ENCODE results near the gene PPP4R2. TPM values are rescaled to one million over a fixed set of nuclear protein-coding genes. Genes with fewer than 3 reads are reported as not detected.

The PPP4R2 gene
- total and polyA plus RNA-seq, 2 donors (not counting 3 experiments of a cell fraction or from before 2014, with no cell fraction given) = 6.5 to 74.4 TPM

- no peaks in the 10 kb centered on the region for H3K9me3 ChIP-seq (replicated peaks; ENCODE audit: control insufficient read depth, insufficient read depth, low read length)
- no peaks in the 10 kb centered on the region for H3K36me3 ChIP-seq (ENCODE audit: control insufficient read depth in 2 of 2, extremely low read depth in 1 of 2, insufficient read depth in 2 of 2, low read length in 2 of 2)
- H3K4me3 ChIP-seq (replicated peaks in 1 of 3; ENCODE audit: insufficient read depth in 1 of 3, low read depth in 1 of 3, low read length in 3 of 3) = no peak overlapping the region
- no peak for DNase-seq (ENCODE audit: low read depth, low spot score)
- intact Hi-C loops (cut with micrococcal nuclease) (no loop called here), dilution Hi-C loops (cut with MboI; ENCODE audit: extremely low pct_ligation_motif_present, low sequenced_read_pairs) (no loop called here)
- H3K4me1 ChIP-seq (ENCODE audit: control insufficient read depth, extremely low read depth, insufficient read depth, low read length) = peaks cover 4% of the 10 kb centered on the region
- H3K27me3 ChIP-seq (ENCODE audit: control insufficient read depth in 2 of 2, insufficient read depth in 2 of 2, low read length in 2 of 2) = no peaks in the 10 kb centered on the region
- ChIA-PET CTCF (interaction anchor here (1.1 to 8.8 kb wide), 2 partner anchors 13 to 65 kb away, joined by 4 to 69 read pairs; no protein-coding TSS in a partner anchor), POLR2A (no interaction called here)
- no peaks in the 10 kb centered on the region for H4K20me1 ChIP-seq (replicated peaks; ENCODE audit: control insufficient read depth, extremely low read depth, insufficient read depth, low read length)
- no peak overlapping the region for H3K27ac ChIP-seq (ENCODE audit: insufficient read depth, low read depth, low read length)
- no peaks in the 10 kb centered on the region for H3K9me1 ChIP-seq (replicated peaks; ENCODE audit: control insufficient read depth, extremely low read depth, insufficient read depth, low read length)
- H2AFZ ChIP-seq (ENCODE audit: low read depth, low read length) = no peak overlapping the region
- BruUV-seq (replicated peaks) = no TSS peak
- H3K4me2 ChIP-seq (ENCODE audit: insufficient read depth, low read length) = no peak overlapping the region
- FAIRE-seq = no peak
- no peak overlapping the region for H3K9ac ChIP-seq (replicated peaks; ENCODE audit: extremely low read depth, insufficient read depth, low read length)
- H3K79me2 ChIP-seq (ENCODE audit: control insufficient read depth, insufficient read depth, low read length) = no peaks in the 10 kb centered on the region
- no peak for TF ChIP-seq MAX (IDR thresholded peaks at IDR 0.05; ENCODE audit: insufficient read depth, insufficient read length)
- TF ChIP-seq EZH2 (IDR thresholded peaks at IDR 0.05; ENCODE audit: borderline replicate concordance, low read depth, low read length, severe bottlenecking) = no peak
- TF ChIP-seq GATA2 (IDR thresholded peaks at IDR 0.05; ENCODE audit: insufficient read depth, insufficient read length, low read depth, low read length) = no peak
- no peak for TF ChIP-seq MYC (IDR thresholded peaks at IDR 0.05; ENCODE audit: low read depth, low read length)
- TF ChIP-seq JUN (IDR thresholded peaks at IDR 0.05; ENCODE audit: borderline replicate concordance, insufficient read depth, insufficient read length, low read depth) = no peak
- TF ChIP-seq FOS (IDR thresholded peaks at IDR 0.05; ENCODE audit: borderline replicate concordance, insufficient read depth, low read length) = no peak
Measured at GRCh38 chr3:72991522-72991921, 5.1 kb upstream of the PPP4R2 start.

DNA sequence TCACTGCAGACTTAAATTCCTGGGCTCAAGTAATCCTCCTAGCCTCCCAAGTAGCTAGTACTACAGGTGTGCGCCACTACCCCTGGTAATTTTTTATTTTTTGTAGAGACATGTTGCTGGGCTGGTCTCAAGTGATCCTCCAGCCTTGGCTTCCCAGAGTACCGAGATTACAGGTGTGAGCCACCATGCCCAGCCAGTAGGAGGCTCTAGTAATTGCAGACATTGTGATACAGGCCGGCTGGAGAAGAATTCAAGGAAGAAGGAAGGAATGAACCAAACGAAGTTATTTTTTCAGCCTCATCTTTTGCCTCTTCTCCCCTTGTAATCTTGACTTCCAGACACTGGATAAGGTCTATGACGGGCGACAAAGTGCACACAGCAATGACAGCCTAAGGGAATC is 3.2 kb upstream of the PPP4R2 start:
- intact Hi-C loops (cut with micrococcal nuclease) = no loop called here
- TF ChIP-seq POLR2A (IDR thresholded peaks at IDR 0.05; ENCODE audit: low read depth, low read length) = no peak
- TF ChIP-seq, protein P1, sequence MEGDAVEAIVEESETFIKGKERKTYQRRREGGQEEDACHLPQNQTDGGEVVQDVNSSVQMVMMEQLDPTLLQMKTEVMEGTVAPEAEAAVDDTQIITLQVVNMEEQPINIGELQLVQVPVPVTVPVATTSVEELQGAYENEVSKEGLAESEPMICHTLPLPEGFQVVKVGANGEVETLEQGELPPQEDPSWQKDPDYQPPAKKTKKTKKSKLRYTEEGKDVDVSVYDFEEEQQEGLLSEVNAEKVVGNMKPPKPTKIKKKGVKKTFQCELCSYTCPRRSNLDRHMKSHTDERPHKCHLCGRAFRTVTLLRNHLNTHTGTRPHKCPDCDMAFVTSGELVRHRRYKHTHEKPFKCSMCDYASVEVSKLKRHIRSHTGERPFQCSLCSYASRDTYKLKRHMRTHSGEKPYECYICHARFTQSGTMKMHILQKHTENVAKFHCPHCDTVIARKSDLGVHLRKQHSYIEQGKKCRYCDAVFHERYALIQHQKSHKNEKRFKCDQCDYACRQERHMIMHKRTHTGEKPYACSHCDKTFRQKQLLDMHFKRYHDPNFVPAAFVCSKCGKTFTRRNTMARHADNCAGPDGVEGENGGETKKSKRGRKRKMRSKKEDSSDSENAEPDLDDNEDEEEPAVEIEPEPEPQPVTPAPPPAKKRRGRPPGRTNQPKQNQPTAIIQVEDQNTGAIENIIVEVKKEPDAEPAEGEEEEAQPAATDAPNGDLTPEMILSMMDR (IDR thresholded peaks at IDR 0.05; ENCODE audit: extremely low read depth in 1 of 2, insufficient read depth in 1 of 2, low read depth in 1 of 2, low read length in 2 of 2) = peak in 1 of 2 donors; percentile 25
- TF ChIP-seq POLR2AphosphoS5 (IDR thresholded peaks at IDR 0.05; ENCODE audit: insufficient read depth, low read depth, low read length) = no peak
- H4K20me1 ChIP-seq (replicated peaks; ENCODE audit: control insufficient read depth, extremely low read depth, insufficient read depth, low read length) = no peaks in the 10 kb centered on the region
- peaks cover 15% of the 10 kb centered on the region for H3K79me2 ChIP-seq (ENCODE audit: control insufficient read depth, insufficient read depth, low read length)
- ChIA-PET CTCF (interaction anchor here (1.9 to 8.8 kb wide), 2 partner anchors 55 to 63 kb away, joined by 5 to 69 read pairs; no protein-coding TSS in a partner anchor), POLR2A (interaction anchor here (0.6 kb wide), 1 partner anchor 27 kb away, joined by 4 read pairs; no protein-coding TSS in a partner anchor)
- H3K4me1 ChIP-seq (ENCODE audit: control insufficient read depth, extremely low read depth, insufficient read depth, low read length) = peaks cover 7% of the 10 kb centered on the region
- no peak overlapping the region for H2AFZ ChIP-seq (ENCODE audit: low read depth, low read length)
- H3K27ac ChIP-seq (ENCODE audit: insufficient read depth, low read depth, low read length) = no peak overlapping the region
- H3K36me3 ChIP-seq (ENCODE audit: control insufficient read depth in 2 of 2, extremely low read depth in 1 of 2, insufficient read depth in 2 of 2, low read length in 2 of 2) = no peaks in the 10 kb centered on the region
- no TSS peak for BruUV-seq (replicated peaks)
- H3K4me2 ChIP-seq (ENCODE audit: insufficient read depth, low read length) = no peak overlapping the region
- no peak for FAIRE-seq
- dilution Hi-C loops (cut with MboI; ENCODE audit: extremely low pct_ligation_motif_present, low sequenced_read_pairs) = no loop called here
- H3K9me1 ChIP-seq (replicated peaks; ENCODE audit: control insufficient read depth, extremely low read depth, insufficient read depth, low read length) = no peaks in the 10 kb centered on the region
- H3K9ac ChIP-seq (replicated peaks; ENCODE audit: extremely low read depth, insufficient read depth, low read length) = no peak overlapping the region
- no peak for DNase-seq (ENCODE audit: low read depth, low spot score)
- no peaks in the 10 kb centered on the region for H3K27me3 ChIP-seq (ENCODE audit: control insufficient read depth in 2 of 2, insufficient read depth in 2 of 2, low read length in 2 of 2)
- no peak overlapping the region for H3K4me3 ChIP-seq (replicated peaks in 1 of 3; ENCODE audit: insufficient read depth in 1 of 3, low read depth in 1 of 3, low read length in 3 of 3)
- no peaks in the 10 kb centered on the region for H3K9me3 ChIP-seq (replicated peaks; ENCODE audit: control insufficient read depth, insufficient read depth, low read length)

Measured in endothelial cell of umbilical vein (primary cell).